Left colon (tissue), 2 donors: Measurements from ENCODE around the gene PIK3CG. TPM values are rescaled to one million over a fixed set of nuclear protein-coding genes. Genes with fewer than 3 reads are reported as not detected.
A peak's percentile ranks its signal among the peaks of the same experiment; 100 is the strongest.

Source experiments
- ATAC-seq: fragments of 200-7000 bp; cut with Tn5 transposase; one replicate; pipeline ENCODE4 v1.9.1; 2020; ENCODE audit warnings: mild to moderate bottlenecking, moderate library complexity
- DNase-seq, 2 donors: peaks; one replicate each; pipeline ENCODE4 v3.0.0-alpha.2; 2020
- intact Hi-C, 2 donors: fragments of 100-400 bp; cut with DNase I in 1 of 2; cut with micrococcal nuclease in 1 of 2; formaldehyde crosslinking; loops; one replicate each; pipeline versions ENCODE4 v1.11.2 to v1.14.0; 2022; cut with DNase I, micrococcal nuclease
- total RNA-seq, 2 donors: library from RNA; stranded (reverse); fragmentation: NEBNext Ultra II Directional; extraction: Animal tissue kit (Norgen Biotek cat#: 25700); gene quantifications; one replicate each; pipeline ENCODE4 v1.2.1, GENCODE V29; 2021
- donor health status: DM: no; HTN: no; CAD: no.
- donor health status: DM: yes; HTN: yes; CAD: no.

PIK3CG gene
- total RNA-seq, 2 donors from 2014 or later: 3.6 to 5.9 TPM

DNA sequence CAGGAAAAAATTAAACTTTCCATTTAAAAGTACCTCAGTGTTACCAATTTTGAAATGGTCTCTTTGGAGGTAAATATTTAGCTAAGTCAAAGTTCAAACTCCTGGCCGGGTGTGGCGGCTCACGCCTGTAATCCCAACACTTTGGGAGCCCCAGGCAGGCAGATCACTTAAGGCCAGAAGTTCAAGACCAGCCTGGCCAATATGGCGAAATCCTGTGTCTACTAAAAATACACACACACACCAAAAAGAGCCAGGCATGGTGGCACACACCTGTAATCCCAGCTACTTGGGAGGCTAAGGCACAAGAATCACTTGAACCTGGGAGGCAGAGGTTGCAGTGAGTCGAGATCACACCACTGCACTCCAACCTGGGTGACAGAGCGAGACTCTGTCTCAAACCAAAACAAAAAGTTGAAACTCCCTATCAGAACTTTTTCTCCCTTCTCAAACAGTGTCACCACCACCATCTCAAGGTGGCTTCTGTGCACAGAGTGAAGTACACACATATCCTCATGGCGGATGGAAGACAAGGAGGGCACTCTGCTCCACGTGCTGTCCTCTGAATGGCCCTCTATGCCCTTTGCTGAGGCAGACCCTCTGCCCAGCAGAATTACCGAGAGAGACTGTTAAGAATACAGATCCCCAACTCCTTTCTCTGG, 11.7 kb upstream of the PIK3CG start:
- intact Hi-C loops: no loop called here
- DNase-seq (no peak), ATAC-seq (no peak)

DNA sequence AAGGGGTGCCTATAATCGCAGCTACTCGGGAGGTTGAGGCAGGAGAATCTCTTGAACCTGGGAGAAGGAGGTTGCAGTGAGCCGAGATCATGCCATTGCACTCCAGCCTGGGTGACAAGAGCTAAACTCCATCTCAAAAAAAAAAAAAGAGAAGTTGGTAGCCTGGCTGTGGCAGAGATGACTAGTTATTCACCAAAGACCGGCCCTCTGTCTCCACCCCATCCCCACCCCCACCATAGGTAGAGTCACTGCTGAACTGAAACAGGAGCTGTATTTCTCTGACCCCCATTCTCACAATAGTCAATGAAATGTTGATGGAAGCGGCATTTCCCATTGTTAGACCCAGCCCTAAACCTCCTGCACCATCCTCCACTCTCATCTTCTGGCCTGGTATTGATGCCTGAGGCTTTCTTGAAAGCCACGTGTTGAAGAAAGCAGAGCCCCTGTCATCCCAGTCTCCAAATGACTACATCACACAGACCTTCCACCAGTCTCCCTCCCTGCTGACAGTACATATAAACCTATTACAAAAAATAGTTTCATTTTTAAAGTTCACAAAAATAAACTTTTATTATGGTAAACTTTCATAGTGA, 9.4 kb upstream of the PIK3CG start:
- DNase-seq: no peak
- intact Hi-C loops: no loop called here
- ATAC-seq: no peak

DNA sequence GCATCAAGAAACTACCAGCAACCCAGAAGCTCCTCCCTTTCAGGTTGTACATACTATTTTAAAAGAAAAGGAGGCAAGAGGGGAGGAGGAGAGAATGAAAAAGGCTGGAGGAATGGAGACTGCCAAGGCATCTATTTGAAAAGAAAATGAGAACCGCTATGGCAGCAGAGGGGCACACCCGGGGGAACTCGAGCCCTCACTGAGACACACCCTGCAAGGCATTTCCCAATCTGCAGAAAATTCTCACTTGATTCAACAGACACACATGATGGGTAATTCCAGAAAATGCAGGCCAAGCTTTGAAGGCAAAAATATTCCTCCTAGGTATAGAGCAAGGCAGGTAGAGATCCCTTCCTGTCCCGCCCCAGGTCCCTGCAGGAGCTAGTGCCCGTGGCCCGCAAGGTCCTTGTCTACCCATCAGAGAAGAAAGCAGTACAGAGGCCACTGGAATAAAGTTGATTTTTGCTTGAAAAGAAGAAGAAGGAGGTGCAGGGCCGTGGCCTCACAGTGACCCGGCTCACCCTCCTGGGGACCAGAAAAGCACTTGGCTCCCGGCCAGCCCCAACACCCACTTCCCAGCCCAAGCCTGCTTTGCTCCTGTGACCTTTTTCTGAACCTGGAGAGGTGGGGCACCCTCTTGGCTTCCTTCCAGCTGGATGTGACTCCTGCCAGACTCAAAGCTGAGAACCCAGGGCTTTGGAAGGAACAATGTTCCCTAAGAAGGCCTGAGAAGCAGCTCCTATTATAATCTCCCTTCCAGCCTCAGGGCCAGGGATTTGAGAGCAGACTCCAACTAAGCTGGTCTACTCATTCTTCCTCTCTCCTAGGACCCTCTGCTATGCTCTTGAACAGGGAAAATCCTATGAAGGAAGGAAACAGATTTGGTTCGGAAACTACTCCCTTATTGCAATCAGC, 6.2 kb upstream of the PIK3CG start:
- intact Hi-C loops: no loop called here
- ATAC-seq (peak; percentile 74), DNase-seq (peak; percentile 33 to 63)

DNA sequence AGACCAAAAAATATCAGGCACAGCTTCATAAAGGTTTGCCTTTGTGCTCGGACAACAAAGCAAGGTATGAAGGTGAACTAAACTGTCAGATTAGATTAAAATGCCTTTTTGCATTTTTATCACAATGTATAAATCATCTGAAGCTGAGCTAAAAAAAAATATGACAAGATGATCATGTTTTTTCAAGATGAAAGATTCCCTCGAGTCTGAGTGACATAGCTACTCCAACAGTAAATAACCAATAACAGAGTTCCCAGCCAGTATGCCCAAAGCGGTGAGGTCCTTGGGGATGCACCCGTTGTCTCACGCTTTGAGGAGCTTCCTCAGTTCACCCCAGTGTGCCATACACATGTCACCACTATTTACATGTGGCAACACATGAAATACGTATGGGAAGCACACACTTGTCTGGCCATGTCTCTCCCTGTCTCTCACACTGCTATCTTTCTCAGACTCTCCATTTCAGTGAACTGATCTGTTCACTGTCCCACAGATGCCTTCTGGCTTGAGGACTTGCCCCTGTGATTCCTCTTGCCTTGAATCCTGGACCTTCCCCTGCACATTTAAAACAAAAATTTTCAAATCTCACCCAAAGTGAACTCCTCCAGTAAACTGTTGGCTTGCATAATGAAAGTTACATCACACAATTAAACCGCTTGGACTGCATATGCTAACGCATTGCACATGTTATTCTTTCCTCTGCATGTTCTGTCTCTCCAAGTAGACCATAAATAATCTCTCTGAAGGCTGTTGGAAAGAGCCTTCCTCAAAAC, 2.6 kb upstream of the PIK3CG start:
- DNase-seq: no peak

DNA sequence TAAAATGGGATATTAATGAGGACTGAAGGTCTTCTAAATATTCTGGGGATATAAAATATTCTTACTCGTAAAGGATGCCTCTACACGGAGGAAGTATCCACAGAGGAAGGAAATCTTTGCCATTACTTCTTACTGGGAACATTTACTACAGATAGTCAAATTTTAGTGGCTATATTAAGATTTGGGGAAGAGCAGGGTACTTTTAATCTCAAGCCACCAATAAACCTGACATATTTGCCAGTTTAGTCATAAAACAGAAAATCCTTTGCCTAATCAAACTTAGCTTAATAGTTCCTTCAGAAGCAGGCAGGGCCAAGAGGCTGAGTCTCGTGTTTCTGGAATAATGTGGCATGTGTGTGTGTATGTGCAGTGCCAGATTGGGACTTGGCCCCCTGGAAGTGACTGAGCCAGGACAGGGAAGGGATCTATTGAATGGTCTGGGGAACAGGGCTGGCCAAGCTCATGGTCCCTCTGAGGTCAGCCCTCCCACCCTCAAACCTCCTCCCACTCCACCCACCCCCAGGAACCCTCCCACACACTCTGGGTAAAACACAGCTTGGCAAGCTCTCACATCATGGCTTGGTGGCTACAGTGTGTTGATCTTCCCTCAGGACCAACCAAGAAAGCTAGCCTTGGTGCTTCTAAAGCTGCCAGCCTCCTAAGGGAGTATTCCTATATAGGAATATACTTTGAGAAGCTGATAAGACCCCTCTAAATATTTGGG, 1.6 kb upstream of the PIK3CG start:
- intact Hi-C loops: no loop called here
- DNase-seq (peak in 1 of 2 donors; percentile 6), ATAC-seq (no peak)

More for the DNA sequence above, 2.6 kb upstream of the PIK3CG start:
- intact Hi-C loops: no loop called here
- no peak for ATAC-seq

DNA sequence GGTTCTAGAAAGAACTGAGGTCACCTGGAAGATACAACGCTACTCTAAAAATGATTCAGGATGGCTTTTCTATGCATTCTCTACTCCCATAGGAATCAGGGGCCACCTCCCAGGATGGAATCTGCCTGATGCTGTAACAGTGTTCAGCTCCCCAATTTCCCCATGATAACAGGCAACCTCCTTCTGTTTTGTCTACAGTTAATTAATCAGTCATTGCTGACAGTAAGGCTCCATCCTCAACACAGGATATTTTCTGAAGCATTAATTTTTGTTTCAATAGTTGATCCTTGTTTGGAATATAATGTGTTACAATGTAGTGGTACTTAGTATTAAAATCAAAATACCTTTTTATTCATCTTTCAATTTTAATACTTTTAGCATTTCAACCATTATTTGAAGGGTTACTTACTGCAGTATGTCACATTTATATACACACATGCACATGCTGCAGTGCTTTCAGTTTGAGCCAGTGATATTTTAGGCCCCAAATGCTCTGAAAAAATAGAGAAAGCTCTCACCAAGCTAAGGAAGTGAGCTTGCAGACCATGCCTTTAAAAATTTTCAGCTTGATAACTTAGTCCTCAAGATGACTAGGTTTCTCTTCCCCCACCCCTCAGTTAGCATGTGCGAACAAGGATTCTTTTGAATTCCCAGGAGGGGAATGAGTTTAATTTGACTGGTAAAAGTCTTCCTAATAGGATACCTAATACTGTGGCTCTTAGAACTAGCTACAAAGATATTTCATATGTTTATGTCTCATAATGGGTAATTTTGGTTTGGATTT, 592 bp upstream of the PIK3CG start:
- no peak for DNase-seq

DNA sequence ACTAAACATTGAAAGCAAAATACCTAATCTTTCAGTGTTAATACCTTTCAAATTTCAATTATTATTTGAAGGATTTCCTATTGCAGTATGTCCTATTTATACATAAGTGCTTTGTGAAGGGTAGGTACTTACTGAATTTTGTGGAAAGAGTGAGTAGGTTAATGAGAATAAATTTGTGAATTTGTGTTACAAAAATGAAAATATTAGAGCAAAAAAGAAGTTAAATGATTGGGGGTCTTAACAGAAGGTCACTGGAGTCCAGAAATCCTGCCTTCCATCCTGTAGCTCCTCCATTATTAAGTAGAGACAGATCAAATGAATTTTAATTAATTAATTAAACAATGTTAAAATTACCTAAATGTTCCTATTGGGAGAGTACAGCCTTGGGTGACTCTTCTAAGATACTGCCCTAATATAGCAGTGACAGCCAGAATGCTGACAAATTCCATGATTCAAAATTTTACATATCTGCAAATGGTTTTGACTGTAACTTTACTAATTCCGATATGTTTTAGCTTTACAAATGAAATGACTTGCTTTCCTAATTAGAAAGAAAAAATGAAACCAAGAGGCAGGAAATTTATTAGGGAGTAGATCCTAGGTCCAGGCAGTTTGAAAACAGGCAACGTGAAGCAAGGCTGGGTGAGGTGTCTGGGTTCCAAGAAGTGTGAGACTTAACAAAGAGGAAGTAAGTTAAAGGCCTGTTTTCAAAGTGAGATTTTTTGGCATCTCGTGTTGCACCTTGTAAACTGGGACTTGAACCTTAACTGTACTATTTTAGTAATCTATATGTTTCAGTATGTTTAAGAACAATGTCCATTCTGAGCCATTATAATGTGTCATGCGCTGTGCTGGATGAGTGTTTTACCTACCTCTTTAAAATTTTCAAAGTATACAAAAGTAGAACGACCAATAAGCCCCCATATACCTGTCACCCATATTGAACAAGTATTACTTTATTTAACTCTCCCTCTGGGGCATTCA, 1.5 kb downstream of the PIK3CG start:
- intact Hi-C loops: no loop called here
- peak in 1 of 2 donors; percentile 12 for DNase-seq
- ATAC-seq: no peak

More for the DNA sequence above, 592 bp upstream of the PIK3CG start:
- intact Hi-C loops: no loop called here
- ATAC-seq: no peak

DNA sequence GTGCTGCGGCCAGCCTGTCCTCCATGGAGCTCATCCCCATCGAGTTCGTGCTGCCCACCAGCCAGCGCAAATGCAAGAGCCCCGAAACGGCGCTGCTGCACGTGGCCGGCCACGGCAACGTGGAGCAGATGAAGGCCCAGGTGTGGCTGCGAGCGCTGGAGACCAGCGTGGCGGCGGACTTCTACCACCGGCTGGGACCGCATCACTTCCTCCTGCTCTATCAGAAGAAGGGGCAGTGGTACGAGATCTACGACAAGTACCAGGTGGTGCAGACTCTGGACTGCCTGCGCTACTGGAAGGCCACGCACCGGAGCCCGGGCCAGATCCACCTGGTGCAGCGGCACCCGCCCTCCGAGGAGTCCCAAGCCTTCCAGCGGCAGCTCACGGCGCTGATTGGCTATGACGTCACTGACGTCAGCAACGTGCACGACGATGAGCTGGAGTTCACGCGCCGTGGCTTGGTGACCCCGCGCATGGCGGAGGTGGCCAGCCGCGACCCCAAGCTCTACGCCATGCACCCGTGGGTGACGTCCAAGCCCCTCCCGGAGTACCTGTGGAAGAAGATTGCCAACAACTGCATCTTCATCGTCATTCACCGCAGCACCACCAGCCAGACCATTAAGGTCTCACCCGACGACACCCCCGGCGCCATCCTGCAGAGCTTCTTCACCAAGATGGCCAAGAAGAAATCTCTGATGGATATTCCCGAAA, 2.7 kb downstream of the PIK3CG start:
- DNase-seq: no peak
- intact Hi-C loops: no loop called here
- no peak for ATAC-seq

DNA sequence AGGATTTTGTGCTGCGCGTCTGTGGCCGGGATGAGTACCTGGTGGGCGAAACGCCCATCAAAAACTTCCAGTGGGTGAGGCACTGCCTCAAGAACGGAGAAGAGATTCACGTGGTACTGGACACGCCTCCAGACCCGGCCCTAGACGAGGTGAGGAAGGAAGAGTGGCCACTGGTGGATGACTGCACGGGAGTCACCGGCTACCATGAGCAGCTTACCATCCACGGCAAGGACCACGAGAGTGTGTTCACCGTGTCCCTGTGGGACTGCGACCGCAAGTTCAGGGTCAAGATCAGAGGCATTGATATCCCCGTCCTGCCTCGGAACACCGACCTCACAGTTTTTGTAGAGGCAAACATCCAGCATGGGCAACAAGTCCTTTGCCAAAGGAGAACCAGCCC, 3.3 kb downstream of the PIK3CG start:
- DNase-seq (peak in 1 of 2 donors; percentile 7), ATAC-seq (no peak)
- intact Hi-C loops: no loop called here

DNA sequence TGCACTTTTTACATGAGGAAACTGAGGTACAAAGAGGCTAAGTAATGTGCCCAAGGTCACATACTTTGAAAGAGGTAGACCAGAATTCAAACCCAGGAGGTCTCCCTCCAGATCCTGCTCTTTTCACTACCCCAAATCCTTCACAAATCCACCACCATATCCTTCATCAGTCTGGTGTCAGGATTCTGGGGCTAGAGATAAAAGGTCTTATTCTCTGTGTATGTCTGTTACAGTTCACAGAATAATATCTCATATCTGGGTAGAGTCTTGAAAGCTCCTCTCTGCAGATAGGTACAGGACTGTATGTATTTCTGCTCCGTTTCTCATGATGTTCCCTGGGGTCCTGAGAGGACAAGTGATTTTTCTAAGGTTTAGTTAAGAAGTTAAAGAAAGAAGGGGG, 4.9 kb downstream of the PIK3CG start:
- DNase-seq (no peak), ATAC-seq (no peak)
- intact Hi-C loops: no loop called here

DNA sequence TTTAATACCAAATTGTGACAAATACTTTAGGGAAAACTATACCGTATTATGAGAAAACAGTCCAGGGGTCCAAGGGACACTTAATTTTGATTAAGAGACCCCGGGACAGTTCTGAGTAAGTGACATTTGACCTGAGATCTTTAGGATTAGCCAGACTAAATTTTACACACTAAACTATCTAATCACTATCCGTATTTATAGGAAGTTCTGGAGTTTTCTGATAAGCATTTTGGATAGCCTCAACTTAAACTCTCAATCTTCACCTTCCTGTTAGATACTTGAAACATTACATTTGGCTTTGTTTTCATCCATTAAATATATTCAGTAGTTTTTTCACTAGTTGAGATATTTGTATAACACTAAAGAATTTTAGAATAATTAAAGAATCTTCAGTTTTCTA, 5.4 kb downstream of the PIK3CG start:
- no peak for ATAC-seq
- intact Hi-C loops: no loop called here

DNA sequence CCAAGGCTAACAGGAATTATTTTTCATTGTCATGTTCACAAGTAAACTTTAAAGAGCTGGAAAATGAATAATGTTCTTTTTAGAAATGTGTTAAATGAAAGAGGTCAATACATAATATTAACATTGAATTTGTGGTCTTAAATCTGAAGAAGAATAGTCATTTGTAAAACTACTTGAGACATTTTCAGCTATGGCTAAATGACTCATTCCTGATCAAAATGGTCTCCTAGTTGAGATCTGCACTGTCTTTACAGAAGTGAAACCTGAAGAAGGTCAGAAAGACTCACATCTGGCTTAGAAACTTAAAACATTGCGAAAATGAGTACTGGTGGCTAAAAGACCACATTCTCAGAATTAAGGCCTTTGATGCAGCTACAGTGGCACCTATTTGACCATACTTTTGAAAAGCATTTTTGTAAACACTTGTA, 5.9 kb downstream of the PIK3CG start:
- ATAC-seq (no peak), DNase-seq (no peak)
- intact Hi-C loops: no loop called here

More for the DNA sequence above, 5.4 kb downstream of the PIK3CG start:
- DNase-seq: no peak

DNA sequence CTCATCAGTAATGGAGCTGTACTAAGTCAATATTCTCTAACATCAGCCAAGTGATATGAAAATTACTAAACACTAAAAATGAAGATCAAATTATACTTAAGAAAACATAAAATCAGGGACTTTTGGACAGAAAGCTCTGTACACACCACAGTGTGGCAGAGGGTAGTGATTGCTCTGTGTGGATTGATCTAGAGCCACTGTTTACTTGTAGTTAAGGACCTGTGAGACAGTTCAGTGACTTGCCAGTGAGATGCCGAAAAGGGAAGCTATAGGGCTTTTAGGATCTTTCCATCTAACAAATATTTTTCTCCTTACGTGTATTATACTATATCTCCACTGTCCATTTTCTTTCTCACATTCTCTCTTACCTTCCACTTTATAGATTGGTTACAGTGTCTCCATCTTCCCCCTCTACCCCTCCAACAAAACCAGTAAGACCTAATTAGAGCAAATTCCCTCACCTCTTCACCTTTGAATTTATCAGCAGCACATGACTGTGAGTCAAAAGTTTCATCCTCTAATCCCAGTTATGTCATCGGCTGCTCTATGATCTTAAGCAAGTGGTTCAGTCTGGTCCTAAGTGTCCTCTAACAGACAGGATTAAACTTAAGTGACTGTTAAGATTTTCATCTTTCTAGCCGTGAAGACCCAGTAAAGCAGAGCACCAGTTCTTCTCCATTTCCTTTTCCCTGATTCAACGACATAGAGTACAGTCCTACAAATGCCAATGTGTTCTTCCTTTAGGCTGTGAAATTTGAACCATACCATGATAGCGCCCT, 6.9 kb downstream of the PIK3CG start:
- ATAC-seq (no peak), DNase-seq (no peak)
- intact Hi-C loops: no loop called here

DNA sequence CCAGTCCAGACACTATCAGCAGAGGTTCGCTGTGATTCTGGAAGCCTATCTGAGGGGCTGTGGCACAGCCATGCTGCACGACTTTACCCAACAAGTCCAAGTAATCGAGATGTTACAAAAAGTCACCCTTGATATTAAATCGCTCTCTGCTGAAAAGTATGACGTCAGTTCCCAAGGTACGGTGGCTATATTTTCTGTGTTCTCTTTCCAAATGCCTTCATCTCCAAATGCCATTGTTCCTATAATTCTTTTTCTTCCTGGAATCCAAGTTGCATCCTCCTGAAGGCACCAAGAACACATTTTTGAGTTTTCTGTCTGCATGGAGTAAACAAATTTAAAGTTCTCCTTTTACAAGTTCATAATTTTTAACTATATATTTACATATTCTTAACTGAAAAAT, 7.7 kb downstream of the PIK3CG start:
- DNase-seq (no peak), ATAC-seq (no peak)
- intact Hi-C loops: no loop called here

DNA sequence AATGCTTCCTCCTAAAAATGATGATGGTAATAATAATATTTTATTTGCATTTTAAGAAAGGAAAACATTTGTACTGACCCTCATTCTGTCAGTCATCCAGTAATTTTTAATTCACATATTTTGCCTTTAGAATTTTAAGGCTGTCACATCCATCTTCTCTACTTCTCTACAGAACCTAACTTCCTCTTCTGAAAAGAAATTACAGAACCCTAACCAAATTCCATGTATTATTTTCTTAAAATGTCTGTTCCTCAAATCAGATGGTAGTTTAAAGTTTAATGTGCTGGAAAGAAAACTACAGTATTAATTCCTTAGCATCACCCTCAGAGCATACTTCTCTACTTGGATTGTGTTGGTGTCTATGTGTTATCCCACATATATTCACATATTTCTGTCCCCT, 9.0 kb downstream of the PIK3CG start:
- ATAC-seq: no peak
- no peak for DNase-seq
- intact Hi-C loops: no loop called here
